HG03432 (cell line): ENCODE data around the gene ANKS6.

Source experiments
- ATAC-seq: cut with Tn5 transposase; IDR thresholded peaks from one replicate; pipeline ENCODE4 v1.9.1; 2021; ENCODE audit warnings: mild to moderate bottlenecking, moderate library complexity; ENCODE audit not compliant: unreplicated experiment

Gene ANKS6

GRCh38 chr9:98791608-98792490 is 4.5 kb downstream of the ANKS6 start:
- no peak for ATAC-seq

GRCh38 chr9:98790842-98791607 is 5.3 kb downstream of the ANKS6 start:
- ATAC-seq, result peak; percentile 69

GRCh38 chr9:98790134-98790841 is 6.1 kb downstream of the ANKS6 start:
- no peak for ATAC-seq

GRCh38 chr9:98789483-98790133 is 6.7 kb downstream of the ANKS6 start:
- no peak for ATAC-seq

- no peak for ATAC-seq
Observed at GRCh38 chr9:98787766-98788335, 8.5 kb downstream of the ANKS6 start.

- no peak for ATAC-seq
Observed at GRCh38 chr9:98786750-98787510, 9.4 kb downstream of the ANKS6 start.

GRCh38 chr9:98784831-98785806 is 11.2 kb downstream of the ANKS6 start:
- no peak for ATAC-seq

- no peak for ATAC-seq
Observed at GRCh38 chr9:98783518-98784226, 12.7 kb downstream of the ANKS6 start.

GRCh38 chr9:98781588-98782383 is 14.6 kb downstream of the ANKS6 start:
- no peak for ATAC-seq

GRCh38 chr9:98780059-98780749 is 16.2 kb downstream of the ANKS6 start:
- ATAC-seq, result no peak

- no peak for ATAC-seq
Observed at GRCh38 chr9:98778711-98779530, 17.4 kb downstream of the ANKS6 start.

- no peak for ATAC-seq
Observed at GRCh38 chr9:98778251-98778650, 18.1 kb downstream of the ANKS6 start.

- ATAC-seq, result no peak
Observed at GRCh38 chr9:98777618-98778017, 18.7 kb downstream of the ANKS6 start.

GRCh38 chr9:98775831-98776441 is 20.4 kb downstream of the ANKS6 start:
- no peak for ATAC-seq

GRCh38 chr9:98774746-98775145 is 21.6 kb downstream of the ANKS6 start:
- no peak for ATAC-seq
